ENCODE results near the gene ADH1A. TPM values are rescaled to one million over a fixed set of nuclear protein-coding genes. Genes with fewer than 3 reads are reported as not detected.
"Not testable (repeated sequence)": the region's sequence is repeated elsewhere in the genome, so short reads cannot be mapped to it uniquely, and the experiment has no call there.

ADH1A gene
- polyA plus RNA-seq, 4 donors = 0.11 to 5.3 (median 1.2) TPM

- no peak for DNase-seq (ENCODE audit: low read depth in 4 of 4, low spot score in 2 of 4)
Measured at GRCh38 chr4:99282731-99283130, 8.1 kb downstream of the ADH1A start.

- DNase-seq (ENCODE audit: low read depth in 4 of 4, low spot score in 2 of 4) = no peak
Measured at GRCh38 chr4:99281261-99281660, 9.5 kb downstream of the ADH1A start.

- DNase-seq (ENCODE audit: low read depth in 4 of 4, low spot score in 2 of 4) = no peak
Measured at GRCh38 chr4:99276417-99276816, 14.4 kb downstream of the ADH1A start.

GRCh38 chr4:99275885-99276284 lies 14.9 kb downstream of the ADH1A start:
- no peak for DNase-seq (ENCODE audit: low read depth in 4 of 4, low spot score in 2 of 4)

GRCh38 chr4:99275050-99275449 lies 15.7 kb downstream of the ADH1A start:
- DNase-seq (ENCODE audit: low read depth in 4 of 4, low spot score in 2 of 4) = no peak

GRCh38 chr4:99273704-99274103 lies 17.1 kb downstream of the ADH1A start:
- DNase-seq (ENCODE audit: low read depth in 4 of 4, low spot score in 2 of 4) = no peak

- no peak for DNase-seq (ENCODE audit: low read depth in 4 of 4, low spot score in 2 of 4)
Measured at GRCh38 chr4:99264927-99265326, 25.9 kb downstream of the ADH1A start.

- DNase-seq (ENCODE audit: low read depth in 4 of 4, low spot score in 2 of 4) = no peak
Measured at GRCh38 chr4:99252746-99253145, 38.0 kb downstream of the ADH1A start.

- no peak for DNase-seq (ENCODE audit: low read depth in 4 of 4, low spot score in 2 of 4)
Measured at GRCh38 chr4:99248714-99249113, 42.1 kb downstream of the ADH1A start.

GRCh38 chr4:99235955-99236354 lies 54.8 kb downstream of the ADH1A start:
- DNase-seq (ENCODE audit: low read depth in 4 of 4, low spot score in 2 of 4) = no peak

GRCh38 chr4:99234331-99235010 lies 56.3 kb downstream of the ADH1A start:
- DNase-seq (ENCODE audit: low read depth in 4 of 4, low spot score in 2 of 4) = no peak

- DNase-seq (ENCODE audit: low read depth in 4 of 4, low spot score in 2 of 4) = not testable (repeated sequence)
Measured at GRCh38 chr4:99233397-99233796, 57.4 kb downstream of the ADH1A start.

GRCh38 chr4:99228706-99229105 lies 62.1 kb downstream of the ADH1A start:
- DNase-seq (ENCODE audit: low read depth in 4 of 4, low spot score in 2 of 4) = not testable (repeated sequence)

- DNase-seq (ENCODE audit: low read depth in 4 of 4, low spot score in 2 of 4) = not testable (repeated sequence)
Measured at GRCh38 chr4:99227646-99228045, 63.1 kb downstream of the ADH1A start.

Other genes with a start within 250 kb of the ADH1A start
- 100 to 1,000 TPM; 231 to 314 (median 236) TPM for gene ADH5, start 202.2 kb downstream of the ADH1A start, polyA plus RNA-seq (ENCODE audit: insufficient read length in 4 of 4)
- gene ADH4, start 146.7 kb downstream of the ADH1A start, polyA plus RNA-seq (ENCODE audit: insufficient read length in 4 of 4) = 1 to 10 TPM in 2 of 4 donors, under 1 TPM in 2; 0.43 to 1.4 (median 0.92) TPM
- gene ADH6, start 71.7 kb downstream of the ADH1A start, polyA plus RNA-seq (ENCODE audit: insufficient read length in 4 of 4) = 10 to 100 TPM; 16.0 to 34.3 (median 28.4) TPM
- gene ADH1B, start 30.4 kb upstream of the ADH1A start, polyA plus RNA-seq (ENCODE audit: insufficient read length in 4 of 4) = 10 to 100 TPM; 19.9 to 28.9 (median 23.2) TPM
- gene ADH1C, start 61.8 kb upstream of the ADH1A start, polyA plus RNA-seq (ENCODE audit: insufficient read length in 4 of 4) = 100 to 1,000 TPM in 3 of 4 donors, 10 to 100 TPM in 1; 86.3 to 149 (median 117) TPM
- not detected for gene ADH7, start 144.4 kb upstream of the ADH1A start, polyA plus RNA-seq (ENCODE audit: insufficient read length in 4 of 4)
- gene C4orf17, start 220.0 kb upstream of the ADH1A start, polyA plus RNA-seq (ENCODE audit: insufficient read length in 4 of 4) = under 1 TPM; 0.16 to 0.31 (median 0.23) TPM